Thoracic aorta (tissue), 2 donors: ENCODE measurements around the gene PLXNB1. TPM values are rescaled to one million over a fixed set of nuclear protein-coding genes. Genes with fewer than 3 reads are reported as not detected.

Source experiments
- ATAC-seq: fragments of 150-250 bp; one replicate; pipeline ENCODE4 v1.8.0; 2017; ENCODE audit warnings: low read depth; ENCODE audit not compliant: insufficient number of reproducible peaks, low FRiP score
- DNase-seq: peaks from one replicate; pipeline ENCODE4 v3.0.0-alpha.2; 2020; ENCODE audit warnings: low spot score
- H3K27ac ChIP-seq, 2 donors: fragments of 200-600 bp; sonication (generic); 1 replicate in 1 of 2; 2 replicates in 1 of 2; pipeline ENCODE4 v1.5.1; 2016; ENCODE audit warnings: mild to moderate bottlenecking in 2 of 2, moderate library complexity in 2 of 2
- H3K27me3 ChIP-seq: fragments of 200-600 bp; sonication (generic); replicated peaks from 2 replicates; pipeline ENCODE4 v1.6.0; 2016; ENCODE audit warnings: mild to moderate bottlenecking; ENCODE audit not compliant: insufficient read depth
- H3K36me3 ChIP-seq: fragments of 200-600 bp; sonication (generic); one replicate; pipeline ENCODE4 v1.5.1; 2016
- H3K4me1 ChIP-seq, 2 donors: fragments of 200-600 bp; sonication (generic); 1 replicate in 1 of 2; 2 replicates in 1 of 2; pipeline versions ENCODE4 v1.5.1 to v1.6.0; 2016; ENCODE audit warnings: low read depth in 2 of 2, mild to moderate bottlenecking in 1 of 2; ENCODE audit not compliant: control insufficient read depth in 1 of 2
- H3K4me3 ChIP-seq: fragments of 200-600 bp; sonication (generic); 2 replicates; pipeline ENCODE4 v1.5.1; 2016; ENCODE audit warnings: mild to moderate bottlenecking
- H3K9me3 ChIP-seq: fragments of 200-600 bp; sonication (generic); 2 replicates; pipeline ENCODE4 v1.5.1; 2016
- total RNA-seq, 2 donors: library from RNA; depleted of rRNA; stranded (reverse); fragments of >200 nt; gene quantifications; one replicate each; pipeline versions ENCODE4 v1.1.0 to v1.2.3, GENCODE V29; 2016
- TF ChIP-seq, protein P1 (sequence below): fragments of 200-600 bp; sonication (generic); IDR thresholded peaks from one replicate; pipeline ENCODE4 v1.5.1; 2019; ENCODE audit warnings: antibody characterized with exemption

PLXNB1 gene
- total RNA-seq, 2 donors from 2014 or later: 177 to 210 TPM

GRCh38 chr3:48419149-48419548, 10.7 kb downstream of the PLXNB1 start:
- peaks cover 4 to 40% of the 10 kb centered on the region in 2 donors for H3K4me1 ChIP-seq
- no peaks in the 10 kb centered on the region for H3K9me3 ChIP-seq
- H3K27me3 ChIP-seq: no peaks in the 10 kb centered on the region
- no peak overlapping the region for H3K27ac ChIP-seq
- TF ChIP-seq, protein P1, sequence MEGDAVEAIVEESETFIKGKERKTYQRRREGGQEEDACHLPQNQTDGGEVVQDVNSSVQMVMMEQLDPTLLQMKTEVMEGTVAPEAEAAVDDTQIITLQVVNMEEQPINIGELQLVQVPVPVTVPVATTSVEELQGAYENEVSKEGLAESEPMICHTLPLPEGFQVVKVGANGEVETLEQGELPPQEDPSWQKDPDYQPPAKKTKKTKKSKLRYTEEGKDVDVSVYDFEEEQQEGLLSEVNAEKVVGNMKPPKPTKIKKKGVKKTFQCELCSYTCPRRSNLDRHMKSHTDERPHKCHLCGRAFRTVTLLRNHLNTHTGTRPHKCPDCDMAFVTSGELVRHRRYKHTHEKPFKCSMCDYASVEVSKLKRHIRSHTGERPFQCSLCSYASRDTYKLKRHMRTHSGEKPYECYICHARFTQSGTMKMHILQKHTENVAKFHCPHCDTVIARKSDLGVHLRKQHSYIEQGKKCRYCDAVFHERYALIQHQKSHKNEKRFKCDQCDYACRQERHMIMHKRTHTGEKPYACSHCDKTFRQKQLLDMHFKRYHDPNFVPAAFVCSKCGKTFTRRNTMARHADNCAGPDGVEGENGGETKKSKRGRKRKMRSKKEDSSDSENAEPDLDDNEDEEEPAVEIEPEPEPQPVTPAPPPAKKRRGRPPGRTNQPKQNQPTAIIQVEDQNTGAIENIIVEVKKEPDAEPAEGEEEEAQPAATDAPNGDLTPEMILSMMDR: no peak
- H3K4me3 ChIP-seq: no peak overlapping the region
- no peak for ATAC-seq
- peaks cover 77% of the 10 kb centered on the region for H3K36me3 ChIP-seq
- no peak for DNase-seq

DNA sequence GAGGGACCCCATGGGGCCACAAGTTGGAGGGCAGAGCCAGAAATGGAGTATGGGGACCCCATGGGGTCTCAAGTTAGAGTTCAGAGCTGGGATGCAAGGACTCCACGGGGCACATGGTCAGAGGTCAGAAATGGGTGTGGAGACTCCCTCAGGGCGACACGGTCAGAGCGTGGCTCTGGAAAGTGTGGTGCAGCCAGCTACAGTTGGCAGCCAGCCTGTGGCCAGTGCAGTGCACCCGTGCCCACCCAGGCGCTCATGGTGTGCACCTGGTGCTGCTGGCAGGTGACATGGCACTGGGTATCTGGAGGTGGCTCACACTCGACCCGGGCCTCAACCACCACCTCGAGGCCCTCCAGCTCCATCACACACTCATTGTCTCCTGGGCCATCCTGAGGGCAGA, 11.2 kb downstream of the PLXNB1 start:
- H3K9me3 ChIP-seq: no peaks in the 10 kb centered on the region
- ATAC-seq (no peak), DNase-seq (no peak)
- H3K4me1 ChIP-seq: peaks cover 4 to 40% of the 10 kb centered on the region in 2 donors
- TF ChIP-seq, protein P1: no peak
- H3K4me3 ChIP-seq: no peak overlapping the region
- no peaks in the 10 kb centered on the region for H3K27me3 ChIP-seq
- H3K27ac ChIP-seq: no peak overlapping the region
- H3K36me3 ChIP-seq: peaks cover 79% of the 10 kb centered on the region

DNA sequence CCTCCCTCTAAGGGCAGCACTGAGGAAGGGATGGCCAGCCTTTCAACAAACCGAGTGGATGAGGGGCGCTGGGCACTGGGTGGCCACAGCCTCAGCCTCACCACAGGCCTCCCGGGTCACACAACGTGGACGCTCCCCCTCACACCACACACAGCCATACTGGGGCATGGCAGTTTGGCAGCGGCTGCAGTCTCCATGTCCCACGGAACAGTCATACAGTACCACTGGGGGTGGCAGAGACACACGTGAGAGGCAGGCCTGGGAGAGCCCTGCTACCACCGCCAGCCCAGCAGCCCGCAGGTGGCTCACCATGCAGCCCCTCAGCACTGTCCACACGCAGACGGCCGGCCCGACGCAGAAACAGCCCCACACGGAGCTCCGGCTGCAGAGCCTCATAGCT, 11.7 kb downstream of the PLXNB1 start:
- no peaks in the 10 kb centered on the region for H3K9me3 ChIP-seq
- peaks cover 79% of the 10 kb centered on the region for H3K36me3 ChIP-seq
- TF ChIP-seq, protein P1: no peak
- no peak for DNase-seq
- no peaks in the 10 kb centered on the region for H3K27me3 ChIP-seq
- H3K4me3 ChIP-seq: no peak overlapping the region
- H3K27ac ChIP-seq: no peak overlapping the region
- ATAC-seq: no peak
- peaks cover 0 to 40% of the 10 kb centered on the region in 2 donors for H3K4me1 ChIP-seq

DNA sequence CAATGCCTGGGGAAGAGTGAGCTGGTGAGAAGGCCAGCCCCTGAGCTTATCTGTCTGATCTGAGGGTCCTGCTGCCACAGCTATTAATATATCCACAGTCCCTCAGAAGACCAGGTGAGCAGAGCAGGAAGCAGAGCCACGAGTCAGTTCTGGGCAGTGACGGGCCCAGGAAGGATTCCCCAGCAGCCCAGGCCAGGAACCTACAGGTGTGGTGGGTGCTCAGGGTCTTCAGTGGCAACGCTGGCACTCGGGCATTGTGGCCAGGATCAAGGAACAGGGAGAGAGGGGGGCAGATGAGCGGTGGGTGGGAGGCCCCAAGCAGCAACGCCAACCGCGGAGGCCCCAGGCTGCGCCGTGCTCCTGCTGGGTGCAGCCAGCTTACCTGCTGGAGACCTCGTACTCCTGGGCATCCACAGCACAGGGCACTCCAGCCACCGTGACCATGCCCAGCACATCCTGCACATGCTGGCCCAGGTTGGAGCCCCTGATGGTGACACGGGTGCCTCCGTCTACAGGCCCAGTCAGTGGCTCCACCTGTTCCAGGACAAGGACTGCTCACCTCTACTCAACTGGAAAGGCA, 12.3 kb downstream of the PLXNB1 start:
- ATAC-seq (no peak), DNase-seq (no peak)
- H3K27ac ChIP-seq: no peak overlapping the region

GRCh38 chr3:48416546-48416945, 13.3 kb downstream of the PLXNB1 start:
- Histone ChIP-seq H3K9me3 (no peaks in the 10 kb centered on the region), H3K36me3 (peaks cover 85% of the 10 kb centered on the region), H3K4me3 (no peak overlapping the region), H3K4me1 (peaks cover 0 to 35% of the 10 kb centered on the region in 2 donors), H3K27ac (no peak overlapping the region), H3K27me3 (no peaks in the 10 kb centered on the region)
- TF ChIP-seq, protein P1: no peak
- DNase-seq: no peak
- no peak for ATAC-seq

More for the DNA sequence above, 12.3 kb downstream of the PLXNB1 start:
- TF ChIP-seq, protein P1: no peak
- Histone ChIP-seq H3K36me3 (peaks cover 81% of the 10 kb centered on the region), H3K9me3 (no peaks in the 10 kb centered on the region), H3K4me3 (no peak overlapping the region), H3K4me1 (peaks cover 0 to 40% of the 10 kb centered on the region in 2 donors), H3K27me3 (no peaks in the 10 kb centered on the region)
